ENCODE results near the gene KCNH2. TPM values are rescaled to one million over a fixed set of nuclear protein-coding genes. Genes with fewer than 3 reads are reported as not detected.

The KCNH2 gene
- total RNA-seq, 4 donors from 2014 or later = 0.15 to 1.1 (median 0.36) TPM

DNA sequence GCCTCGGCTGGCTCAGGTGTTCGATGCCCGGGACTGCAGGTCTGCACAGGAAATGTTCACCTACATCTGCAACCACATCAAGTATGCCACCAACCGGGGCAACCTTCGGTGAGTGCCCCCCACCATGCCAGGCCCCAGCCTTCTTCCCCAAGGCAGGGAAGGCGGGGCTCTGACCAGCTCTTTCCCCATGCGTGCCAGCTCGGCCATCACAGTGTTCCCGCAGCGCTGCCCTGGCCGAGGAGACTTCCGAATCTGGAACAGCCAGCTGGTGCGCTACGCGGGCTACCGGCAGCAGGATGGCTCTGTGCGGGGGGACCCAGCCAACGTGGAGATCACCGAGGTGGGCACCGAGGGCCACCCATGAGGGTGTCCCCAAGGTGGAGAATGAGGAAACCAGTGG, 20.2 kb upstream of the KCNH2 start:
- no peak overlapping the region for H3K4me3 ChIP-seq (ENCODE audit: low read depth, poor library complexity, severe bottlenecking)
- DNase-seq (ENCODE audit: low spot score in 2 of 2) = no peak
- intact Hi-C loops (cut with DNase I; ENCODE audit: low total_unique reads) = no loop called here
- no peak for TF ChIP-seq POLR2A (IDR thresholded peaks at IDR 0.05)
- TF ChIP-seq, protein P1, sequence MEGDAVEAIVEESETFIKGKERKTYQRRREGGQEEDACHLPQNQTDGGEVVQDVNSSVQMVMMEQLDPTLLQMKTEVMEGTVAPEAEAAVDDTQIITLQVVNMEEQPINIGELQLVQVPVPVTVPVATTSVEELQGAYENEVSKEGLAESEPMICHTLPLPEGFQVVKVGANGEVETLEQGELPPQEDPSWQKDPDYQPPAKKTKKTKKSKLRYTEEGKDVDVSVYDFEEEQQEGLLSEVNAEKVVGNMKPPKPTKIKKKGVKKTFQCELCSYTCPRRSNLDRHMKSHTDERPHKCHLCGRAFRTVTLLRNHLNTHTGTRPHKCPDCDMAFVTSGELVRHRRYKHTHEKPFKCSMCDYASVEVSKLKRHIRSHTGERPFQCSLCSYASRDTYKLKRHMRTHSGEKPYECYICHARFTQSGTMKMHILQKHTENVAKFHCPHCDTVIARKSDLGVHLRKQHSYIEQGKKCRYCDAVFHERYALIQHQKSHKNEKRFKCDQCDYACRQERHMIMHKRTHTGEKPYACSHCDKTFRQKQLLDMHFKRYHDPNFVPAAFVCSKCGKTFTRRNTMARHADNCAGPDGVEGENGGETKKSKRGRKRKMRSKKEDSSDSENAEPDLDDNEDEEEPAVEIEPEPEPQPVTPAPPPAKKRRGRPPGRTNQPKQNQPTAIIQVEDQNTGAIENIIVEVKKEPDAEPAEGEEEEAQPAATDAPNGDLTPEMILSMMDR (IDR thresholded peaks at IDR 0.05) = no peak
- WGBS, 2 donors = 90 to 93% methylated on average over 20 of the region's 20 CpGs

DNA sequence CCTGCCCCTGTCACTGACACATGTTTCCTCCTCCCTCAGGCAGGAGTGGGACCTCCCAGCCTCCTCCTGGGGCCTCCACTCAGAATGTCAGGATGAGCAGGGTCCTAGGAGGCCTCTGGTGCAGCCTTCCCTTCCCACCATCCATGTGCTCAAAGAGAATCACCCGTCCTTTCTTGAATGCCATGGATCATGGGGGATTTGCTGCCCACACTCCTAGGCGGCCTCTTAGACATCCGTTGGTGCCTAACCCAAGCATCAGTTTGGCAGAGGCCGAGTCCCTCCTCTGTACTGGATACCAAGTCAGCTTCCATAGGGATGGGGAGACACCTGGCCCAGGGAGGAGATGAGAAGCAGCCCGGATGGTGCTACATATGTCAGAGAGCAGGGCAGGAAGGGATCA, 19.7 kb upstream of the KCNH2 start:
- intact Hi-C loops (cut with DNase I; ENCODE audit: low total_unique reads) = no loop called here

DNA sequence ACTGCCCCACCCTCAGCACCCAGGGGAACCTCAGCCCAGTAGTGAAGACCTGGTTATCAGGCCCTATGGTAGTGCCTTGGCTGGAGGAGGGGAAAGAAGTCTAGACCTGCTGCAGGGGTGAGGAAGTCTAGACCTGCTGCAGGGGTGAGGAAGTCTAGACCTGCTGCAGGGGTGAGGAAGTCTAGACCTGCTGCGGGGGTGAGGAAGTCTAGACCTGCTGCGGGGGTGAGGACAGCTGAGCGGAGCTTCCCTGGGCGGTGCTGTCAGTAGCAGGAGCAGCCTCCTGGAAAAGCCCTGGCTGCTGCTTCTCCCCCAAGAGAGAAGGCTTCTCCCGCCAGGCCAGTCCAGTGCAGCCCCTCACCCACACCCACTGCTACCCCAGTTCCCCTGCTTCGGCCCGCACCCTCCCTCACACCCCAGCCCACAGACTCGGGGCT, 19.0 kb upstream of the KCNH2 start:
- TF ChIP-seq, protein P1 (IDR thresholded peaks at IDR 0.05) = no peak
- TF ChIP-seq POLR2A (IDR thresholded peaks at IDR 0.05) = no peak
- DNase-seq (ENCODE audit: low spot score in 2 of 2) = no peak
- intact Hi-C loops (cut with DNase I; ENCODE audit: low total_unique reads) = no loop called here
- no peak overlapping the region for H3K4me3 ChIP-seq (ENCODE audit: low read depth, poor library complexity, severe bottlenecking)
- 80 to 85% methylated on average over 8 of the region's 8 CpGs for WGBS, 2 donors

More for the DNA sequence above, 19.7 kb upstream of the KCNH2 start:
- TF ChIP-seq, protein P1 (IDR thresholded peaks at IDR 0.05) = no peak
- TF ChIP-seq POLR2A (IDR thresholded peaks at IDR 0.05) = no peak
- DNase-seq (ENCODE audit: low spot score in 2 of 2) = no peak
- WGBS, 2 donors = 81 to 86% methylated on average over 5 of the region's 5 CpGs
- no peak overlapping the region for H3K4me3 ChIP-seq (ENCODE audit: low read depth, poor library complexity, severe bottlenecking)

DNA sequence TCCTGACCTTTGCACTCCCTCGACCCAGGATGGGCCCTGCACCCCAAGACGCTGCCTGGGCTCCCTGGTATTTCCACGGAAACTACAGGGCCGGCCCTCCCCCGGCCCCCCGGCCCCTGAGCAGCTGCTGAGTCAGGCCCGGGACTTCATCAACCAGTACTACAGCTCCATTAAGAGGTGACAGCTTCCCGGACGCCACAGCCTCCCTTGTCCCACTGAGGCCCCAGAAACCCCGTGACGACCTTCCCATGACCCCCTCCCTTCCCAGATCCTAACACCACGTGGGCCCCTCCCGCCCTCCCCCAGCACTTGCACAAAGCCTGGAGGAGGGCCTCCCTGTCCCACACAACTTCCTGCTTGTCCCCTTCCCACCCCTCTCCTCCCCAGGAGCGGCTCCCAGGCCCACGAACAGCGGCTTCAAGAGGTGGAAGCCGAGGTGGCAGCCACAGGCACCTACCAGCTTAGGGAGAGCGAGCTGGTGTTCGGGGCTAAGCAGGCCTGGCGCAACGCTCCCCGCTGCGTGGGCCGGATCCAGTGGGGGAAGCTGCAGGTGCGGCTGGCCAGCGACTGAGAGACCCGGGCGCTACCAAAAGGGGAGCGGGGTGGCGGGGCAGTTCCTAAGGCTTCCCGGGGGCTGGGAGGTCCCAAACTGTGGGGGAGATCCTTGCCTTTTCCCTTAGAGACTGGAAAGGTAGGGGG, 18.4 kb upstream of the KCNH2 start:
- WGBS, 2 donors = 37 to 55% methylated on average over 20 to 28 of the region's 31 CpGs
- no peak for DNase-seq (ENCODE audit: low spot score in 2 of 2)
- H3K4me3 ChIP-seq (ENCODE audit: low read depth, poor library complexity, severe bottlenecking) = no peak overlapping the region
- TF ChIP-seq, protein P1 (IDR thresholded peaks at IDR 0.05) = no peak
- no peak for TF ChIP-seq POLR2A (IDR thresholded peaks at IDR 0.05)
- intact Hi-C loops (cut with DNase I; ENCODE audit: low total_unique reads) = no loop called here

DNA sequence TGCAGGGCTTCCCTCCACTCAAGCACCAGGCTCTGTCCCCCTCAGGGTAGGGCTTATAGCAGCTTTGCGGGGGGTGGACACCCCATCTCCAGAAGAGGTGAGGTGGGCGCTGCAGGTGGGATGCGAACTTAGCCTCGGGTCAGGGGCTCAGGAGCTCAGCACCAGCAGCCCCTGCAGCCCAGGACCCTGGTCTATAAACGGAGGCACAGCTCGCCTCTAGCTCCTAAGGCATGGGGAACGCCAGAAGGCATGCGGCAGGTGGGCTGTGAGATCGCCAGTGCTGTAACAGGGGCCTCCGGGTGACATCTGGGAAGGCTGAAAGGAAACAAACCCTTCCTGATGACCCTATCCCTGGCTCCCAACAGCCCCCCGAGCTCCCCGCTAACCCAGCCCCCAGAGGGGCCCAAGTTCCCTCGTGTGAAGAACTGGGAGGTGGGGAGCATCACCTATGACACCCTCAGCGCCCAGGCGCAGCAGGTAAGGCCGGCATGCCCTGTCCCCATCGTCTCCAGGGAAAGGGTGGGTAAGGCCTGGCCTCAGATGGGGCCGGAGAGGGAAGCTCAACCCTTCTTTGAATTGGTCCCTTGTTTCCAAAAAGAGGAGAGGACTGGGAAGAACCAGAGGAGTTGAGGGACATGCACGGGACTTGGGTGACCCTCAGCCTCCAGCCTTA, 16.9 kb upstream of the KCNH2 start:
- WGBS, 2 donors = 50 to 57% methylated on average over 18 of the region's 19 CpGs
- intact Hi-C loops (cut with DNase I; ENCODE audit: low total_unique reads) = no loop called here
- no peak overlapping the region for H3K4me3 ChIP-seq (ENCODE audit: low read depth, poor library complexity, severe bottlenecking)
- TF ChIP-seq POLR2A (IDR thresholded peaks at IDR 0.05) = no peak
- TF ChIP-seq, protein P1 (IDR thresholded peaks at IDR 0.05) = no peak
- DNase-seq (ENCODE audit: low spot score in 2 of 2) = no peak

All from lower leg skin (tissue), 4 donors.